ENCODE data around the gene SDSL.

Gene SDSL

DNA sequence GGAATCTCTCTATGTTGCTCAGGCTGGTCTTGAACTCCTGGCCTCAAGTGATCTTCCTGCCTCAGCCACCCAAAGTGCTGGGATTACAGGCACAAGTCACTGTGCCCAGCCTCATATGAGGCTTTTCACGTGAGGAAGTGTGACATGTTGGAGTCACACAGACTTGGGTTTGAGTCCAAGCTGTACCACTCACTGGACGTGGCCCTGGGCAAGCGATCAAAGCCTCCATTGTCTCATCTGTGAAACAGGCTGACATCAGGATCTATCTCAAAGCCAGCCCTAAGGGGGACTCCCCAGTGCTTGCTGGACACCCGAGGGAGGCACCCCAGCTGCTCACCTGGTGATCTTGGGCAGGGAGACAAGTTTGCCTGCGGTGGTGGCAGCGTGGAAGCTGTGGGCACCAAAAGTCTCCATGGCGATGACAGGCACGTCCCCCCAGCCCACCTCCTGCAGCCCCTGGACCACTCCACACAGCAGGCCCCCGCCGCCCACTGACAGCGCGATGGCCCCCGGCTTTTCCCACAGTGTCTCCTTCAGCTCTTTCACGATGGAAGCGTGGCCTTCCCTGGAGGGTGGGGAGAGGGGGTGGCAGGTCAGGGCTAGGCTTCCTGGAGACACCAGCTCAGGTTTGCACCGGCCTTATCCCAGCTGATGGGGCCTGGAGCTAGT, 25.2 kb upstream of the SDSL start:
- DNase-seq (ENCODE audit: low spot score) = no peak

DNA sequence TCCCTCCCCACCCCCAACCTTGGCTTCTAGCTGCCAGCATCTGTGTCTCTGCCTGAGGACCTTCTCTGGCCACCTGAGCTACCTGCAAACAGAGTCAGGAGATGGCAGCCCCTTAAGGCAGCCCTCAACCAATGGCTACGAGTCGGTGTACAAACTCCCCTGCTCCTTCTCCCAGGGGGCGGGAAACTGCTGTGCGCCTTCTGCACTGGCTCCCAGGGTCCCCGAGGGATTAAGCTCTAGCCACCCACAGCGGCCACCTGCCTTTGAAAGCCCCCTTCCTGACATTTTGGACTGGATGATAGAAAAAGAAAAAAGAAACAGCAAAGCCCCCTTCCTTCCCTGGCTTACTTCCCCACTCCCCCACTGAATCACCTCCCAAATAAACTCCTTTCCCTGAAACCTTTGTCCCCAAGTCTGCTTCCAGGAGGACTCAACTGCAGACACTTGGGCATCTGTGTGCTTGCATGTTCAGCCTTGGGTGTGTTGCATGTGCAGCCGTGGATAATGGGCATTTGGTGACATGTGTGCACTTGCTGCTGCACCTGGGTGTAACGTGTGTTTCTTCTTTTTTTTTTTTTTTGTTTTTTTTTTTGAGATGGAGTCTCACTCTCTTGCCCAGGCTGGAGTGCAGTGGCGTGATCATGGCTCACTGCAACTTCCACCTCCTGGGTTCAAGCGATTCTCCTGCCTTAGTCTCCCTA, 24.5 kb upstream of the SDSL start:
- no peak for DNase-seq (ENCODE audit: low spot score)

- no peak for DNase-seq (ENCODE audit: low spot score)
These were observed 23.6 kb upstream of the SDSL start for GRCh38 chr12:113398346-113399290.

DNA sequence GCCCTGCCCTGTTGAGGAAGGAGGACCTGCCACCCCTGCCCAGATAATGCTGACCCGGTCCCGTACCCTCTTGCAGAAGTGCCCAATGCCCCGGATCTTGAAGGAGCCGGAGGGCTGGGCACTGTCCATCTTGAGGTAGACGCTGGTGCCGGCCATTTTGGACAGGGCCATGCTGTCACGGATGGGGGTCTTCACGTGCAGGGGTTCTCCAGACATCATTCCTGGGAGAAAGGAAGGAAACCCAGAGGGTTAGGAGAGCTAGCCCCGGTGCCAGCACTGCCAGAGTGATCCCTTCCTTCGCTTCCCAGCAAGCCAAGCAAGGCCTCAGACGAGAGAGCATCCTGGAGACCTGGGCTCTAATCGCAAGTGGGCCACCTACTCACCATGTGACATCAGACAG, 22.7 kb upstream of the SDSL start:
- no peak for DNase-seq (ENCODE audit: low spot score)

DNA sequence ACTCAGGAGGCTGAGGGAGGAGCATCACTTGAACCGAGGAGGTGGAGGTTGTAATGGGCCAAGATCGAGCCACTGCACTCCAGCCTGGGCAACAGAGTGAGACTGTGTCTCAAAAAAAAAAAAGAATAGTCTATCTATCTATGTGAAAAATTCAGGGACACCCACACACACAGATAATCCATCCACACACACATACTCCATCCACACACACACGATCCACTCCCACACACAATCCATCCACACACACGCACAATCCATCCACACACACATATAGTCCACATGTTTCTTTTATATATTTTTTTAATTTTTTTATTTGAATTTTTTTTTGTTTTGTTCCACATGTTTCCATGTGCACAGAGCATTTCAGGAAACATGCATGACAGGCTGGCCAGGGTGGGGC, 21.8 kb upstream of the SDSL start:
- no peak for DNase-seq (ENCODE audit: low spot score)

DNA sequence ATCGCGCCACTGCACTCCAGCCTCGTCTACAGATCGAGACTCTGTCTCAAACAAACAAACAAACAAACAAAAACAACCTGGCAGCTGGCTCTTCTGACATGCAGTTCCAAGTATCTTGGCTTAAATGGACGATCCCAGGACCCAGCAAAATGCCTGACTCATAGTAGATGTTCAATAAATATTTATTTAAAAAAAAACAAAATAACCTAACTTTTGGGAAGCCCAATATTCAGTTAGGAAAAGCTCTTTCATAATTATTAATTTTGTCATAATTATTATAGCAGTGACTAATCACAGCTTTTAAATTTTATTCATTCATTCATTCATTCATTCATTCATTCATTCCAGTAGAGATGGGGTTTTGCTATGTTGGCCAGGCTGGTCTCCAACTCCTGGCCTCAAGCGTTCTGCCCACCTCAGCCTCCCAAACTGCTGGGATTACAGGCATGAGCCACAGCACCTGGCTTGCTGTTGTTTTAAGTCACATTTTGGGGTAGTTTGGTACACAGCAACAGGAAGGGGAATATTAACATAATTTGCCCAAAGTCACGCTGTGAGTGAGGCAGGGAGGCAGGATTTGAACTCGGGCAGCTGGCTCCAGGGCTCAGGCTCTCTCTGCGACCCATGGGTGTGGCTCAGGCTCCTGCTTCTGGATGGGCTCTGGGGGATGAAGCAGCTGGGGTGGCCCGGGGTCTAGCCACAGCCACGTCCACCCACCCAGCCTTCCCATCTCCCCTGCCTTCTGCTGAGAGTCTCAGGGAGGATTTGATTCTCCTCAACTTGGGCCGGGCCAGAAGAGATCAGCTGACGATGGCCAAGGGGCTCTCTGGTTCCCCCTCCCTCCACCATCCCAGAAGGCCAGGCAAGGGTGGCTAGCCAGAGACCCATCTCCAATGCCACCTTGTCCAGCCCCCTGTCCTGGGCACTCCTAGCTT, 20.8 kb upstream of the SDSL start:
- no peak for DNase-seq (ENCODE audit: low spot score)

DNA sequence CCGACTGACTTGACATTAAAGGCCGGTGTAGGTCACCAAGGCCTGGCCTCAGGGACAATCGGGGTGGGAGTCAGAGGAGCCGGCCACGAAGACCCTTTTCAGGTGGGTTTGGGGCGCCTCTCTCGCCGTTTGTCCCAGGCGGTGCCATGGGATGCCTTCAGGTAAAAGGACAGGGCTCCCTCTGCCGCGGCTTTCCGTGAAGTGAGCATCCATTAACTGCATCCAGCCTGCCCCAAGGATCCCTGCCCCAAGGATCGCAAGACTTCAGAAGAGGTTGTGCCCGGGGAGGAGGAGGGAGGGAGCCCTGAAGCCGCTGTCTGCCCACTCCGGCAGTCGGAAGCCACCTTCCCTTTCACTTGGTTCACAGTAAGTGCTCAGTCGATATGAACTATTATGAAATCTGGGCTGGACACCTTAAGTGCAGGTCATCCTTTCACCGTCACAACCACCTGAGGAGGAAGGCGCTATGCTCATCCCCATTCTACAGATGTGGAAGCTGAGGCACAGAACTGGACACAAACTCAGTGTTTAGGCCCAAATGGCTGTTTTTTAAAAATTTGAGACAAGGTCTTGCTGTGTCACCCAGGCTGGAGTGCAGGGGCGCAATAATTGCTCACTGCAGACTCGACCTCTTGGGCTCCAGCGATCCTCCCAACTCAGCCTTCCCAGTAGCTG, 19.5 kb upstream of the SDSL start:
- no peak for DNase-seq (ENCODE audit: low spot score)

- no peak for DNase-seq (ENCODE audit: low spot score)
These were observed 18.5 kb upstream of the SDSL start, which contains the start of gene SDS for GRCh38 chr12:113403435-113404415. Gene SDS (minus strand): TSS chr12:113403887. CDS start chr12:113399708, 4,179 bp downstream.

DNA sequence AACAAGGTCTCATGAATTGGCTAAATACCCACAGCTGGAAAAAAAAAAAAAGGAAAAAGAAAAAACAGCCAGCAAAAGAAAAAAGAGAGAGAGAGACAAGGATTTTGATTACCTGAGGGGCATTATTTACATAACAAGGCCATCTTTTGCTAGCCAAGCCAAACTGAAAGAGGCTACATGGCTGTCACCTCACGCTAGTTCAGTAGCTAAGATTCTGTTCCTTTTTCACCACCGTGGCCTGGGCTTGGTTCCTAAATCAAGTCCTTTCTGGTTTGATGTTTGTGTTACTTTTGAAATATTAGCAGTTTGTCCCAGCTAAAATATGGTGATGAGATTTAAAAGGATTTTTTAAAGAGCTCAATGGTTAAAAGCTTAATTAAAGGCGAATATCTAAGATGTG, 16.5 kb upstream of the SDSL start:
- DNase-seq (ENCODE audit: low spot score) = no peak

- DNase-seq (ENCODE audit: low spot score) = peak; percentile 47
These were observed 14.1 kb upstream of the SDSL start for GRCh38 chr12:113407931-113408600.

DNA sequence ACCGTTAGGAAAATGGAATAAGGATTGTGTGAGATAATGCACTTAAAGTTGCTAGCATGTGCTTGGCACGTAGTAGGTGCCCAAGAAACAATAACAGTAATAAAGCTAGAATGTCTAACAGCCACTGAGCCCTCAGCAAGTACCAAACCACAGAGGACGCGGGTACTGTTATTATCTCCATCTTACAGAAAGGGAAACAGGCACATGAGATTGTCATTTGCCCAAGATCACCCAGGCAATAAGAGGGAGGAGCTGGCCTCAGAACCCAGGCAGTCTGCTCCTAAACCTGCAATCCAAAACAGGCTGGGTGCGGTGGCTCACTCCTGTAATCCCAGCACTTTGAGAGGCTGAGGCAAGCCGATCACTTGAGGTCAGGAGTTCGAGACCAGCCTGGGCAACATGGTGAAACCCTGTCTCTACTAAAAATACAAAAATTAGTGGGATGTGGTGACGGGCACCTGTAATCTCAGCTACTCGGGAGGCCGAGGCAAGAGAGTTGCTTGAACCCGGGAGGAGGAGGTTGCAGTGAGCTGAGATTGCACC, 13.4 kb upstream of the SDSL start:
- no peak for DNase-seq (ENCODE audit: low spot score)

- no peak for DNase-seq (ENCODE audit: low spot score)
These were observed 12.6 kb upstream of the SDSL start for GRCh38 chr12:113409462-113410124.

DNA sequence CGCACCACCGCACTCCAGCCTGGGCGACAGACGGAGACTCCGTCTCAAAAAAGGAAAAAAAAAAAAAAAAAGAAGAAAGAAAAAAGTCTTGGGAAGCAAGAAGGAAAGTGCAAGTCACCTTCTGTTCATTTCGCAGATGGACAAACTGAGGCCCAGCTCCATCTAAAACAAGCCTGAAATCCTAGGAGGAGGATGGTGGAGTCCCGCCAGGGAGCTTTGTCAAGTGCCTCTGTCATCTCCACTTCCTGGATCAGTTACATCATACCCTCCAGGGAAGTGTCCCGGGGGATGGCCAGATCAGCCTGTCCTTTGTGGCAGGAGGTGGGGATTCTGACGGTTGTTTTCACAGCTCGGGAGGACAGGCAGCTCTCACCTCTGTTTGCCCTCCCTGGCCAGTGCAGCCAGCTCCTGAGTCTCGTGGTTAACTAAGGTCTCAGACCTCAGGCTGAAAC, 8.7 kb upstream of the SDSL start:
- DNase-seq (ENCODE audit: low spot score) = no peak

DNA sequence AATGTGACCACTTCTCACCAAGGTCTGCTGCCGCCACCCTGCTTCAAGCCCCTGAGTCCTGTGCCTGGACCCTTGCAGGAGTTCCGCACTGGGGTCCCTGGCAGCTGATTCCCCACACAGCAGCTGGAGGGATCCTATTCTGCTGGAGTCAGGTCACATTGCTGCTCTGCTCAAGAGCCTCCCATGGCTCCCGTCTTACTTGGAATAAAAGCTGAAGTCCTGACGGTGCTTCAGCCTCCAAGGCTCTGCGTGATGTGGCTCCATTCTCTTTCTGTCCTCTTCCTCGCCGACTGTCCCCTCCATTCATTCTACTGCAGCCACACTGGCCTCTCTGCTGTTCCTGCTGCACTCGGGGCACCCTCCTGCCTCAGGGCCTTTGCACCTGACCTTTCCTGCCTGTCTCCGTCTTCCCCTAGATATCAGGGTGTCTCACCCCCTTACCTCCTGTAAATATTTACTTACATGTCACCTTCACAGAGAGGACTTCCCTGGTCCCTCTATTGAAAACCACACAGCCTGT, 7.6 kb upstream of the SDSL start:
- no peak for DNase-seq (ENCODE audit: low spot score)

GRCh38 chr12:113416091-113416754, 6.0 kb upstream of the SDSL start:
- peak; percentile 39 for DNase-seq (ENCODE audit: low spot score)

- DNase-seq (ENCODE audit: low spot score) = no peak
These were observed 3.8 kb upstream of the SDSL start for GRCh38 chr12:113418213-113418879.
